Neural progenitor cell (in vitro differentiated cells): ENCODE measurements around the gene PPP4R3B. TPM values are rescaled to one million over a fixed set of nuclear protein-coding genes. Genes with fewer than 3 reads are reported as not detected.
"Not testable (repeated sequence)": the region's sequence is repeated elsewhere in the genome, so short reads cannot be mapped to it uniquely, and the experiment has no call there.

Experiments used
- DNase-seq: peaks from one replicate; pipeline ENCODE4 v3.0.0-alpha.2; 2016; ENCODE audit warnings: low spot score
- H2AFZ ChIP-seq: fragments of 200-600 bp; sonication (generic); replicated peaks from 2 replicates; pipeline ENCODE4 v1.6.1; 2016; ENCODE audit warnings: antibody characterized with exemption
- H3F3A ChIP-seq: fragments of 200-600 bp; sonication (generic); 2 replicates; pipeline ENCODE4 v1.6.1; 2016; ENCODE audit warnings: antibody characterized with exemption, low read depth
- H3K27ac ChIP-seq: fragments of 200-600 bp; sonication (generic); 2 replicates; pipeline ENCODE4 v1.5.1; 2016; ENCODE audit warnings: mild to moderate bottlenecking
- H3K27me3 ChIP-seq: fragments of 200-600 bp; sonication (generic); 2 replicates; pipeline ENCODE4 v1.6.1; 2016; ENCODE audit warnings: mild to moderate bottlenecking, moderate library complexity
- H3K36me3 ChIP-seq: fragments of 200-600 bp; sonication (generic); 2 replicates; pipeline ENCODE4 v1.5.1; 2016
- H3K4me1 ChIP-seq: fragments of 200-600 bp; sonication (generic); 2 replicates; pipeline ENCODE4 v1.6.1; 2016; ENCODE audit warnings: mixed run types
- H3K4me2 ChIP-seq: fragments of 200-600 bp; sonication (generic); 2 replicates; pipeline ENCODE4 v1.6.1; 2016
- H3K4me3 ChIP-seq: fragments of 200-600 bp; sonication (generic); 2 replicates; pipeline ENCODE4 v1.5.1; 2016
- H3K79me2 ChIP-seq: fragments of 200-600 bp; sonication (generic); 2 replicates; pipeline ENCODE4 v1.6.1; 2016; ENCODE audit warnings: low read depth
- H3K9ac ChIP-seq: fragments of 200-600 bp; sonication (generic); 2 replicates; pipeline ENCODE4 v1.6.1; 2016
- H3K9me3 ChIP-seq: fragments of 200-600 bp; sonication (generic); 2 replicates; pipeline ENCODE4 v1.5.1; 2016; ENCODE audit warnings: low read depth
- H4K20me1 ChIP-seq: fragments of 200-600 bp; sonication (generic); 2 replicates; pipeline ENCODE4 v1.6.1; 2016; ENCODE audit warnings: low read depth
- H3K27ac Mint-ChIP-seq: 3 replicates; pipeline ENCODE4 v1.8.0; 2021; ENCODE audit warnings: mixed read lengths
- H3K27me3 Mint-ChIP-seq: 2 replicates; pipeline ENCODE4 v1.8.0; 2022; ENCODE audit warnings: low read depth, mild to moderate bottlenecking, inconsistent platforms, moderate library complexity, mixed read lengths; ENCODE audit not compliant: insufficient read depth
- H3K36me3 Mint-ChIP-seq: 3 replicates; pipeline ENCODE4 v1.8.0; 2021; ENCODE audit warnings: mixed read lengths
- H3K4me1 Mint-ChIP-seq: 3 replicates; pipeline ENCODE4 v1.8.0; 2021; ENCODE audit warnings: mixed read lengths
- H3K4me3 Mint-ChIP-seq: 3 replicates; pipeline ENCODE4 v1.8.0; 2021; ENCODE audit warnings: mild to moderate bottlenecking, moderate library complexity, mixed read lengths
- H3K9me3 Mint-ChIP-seq: 3 replicates; pipeline ENCODE4 v1.8.0; 2020; ENCODE audit warnings: mixed read lengths
- CTCF ChIP-seq: fragments of 200-600 bp; sonication (generic); IDR thresholded peaks from 2 replicates; pipeline ENCODE4 v1.5.1; 2017; ENCODE audit warnings: antibody characterized with exemption, mild to moderate bottlenecking
- EZH2 ChIP-seq: fragments of 200-600 bp; sonication (generic); IDR thresholded peaks from 2 replicates; pipeline ENCODE4 v1.6.1; 2017; ENCODE audit warnings: antibody characterized with exemption, mild to moderate bottlenecking, moderate library complexity
- EZH2phosphoT487 ChIP-seq: fragments of 200-600 bp; sonication (generic); IDR thresholded peaks from 2 replicates; pipeline ENCODE4 v1.6.1; 2017; ENCODE audit warnings: antibody characterized with exemption
- total RNA-seq: library from RNA; depleted of rRNA; stranded (reverse); fragments of >200 nt; gene quantifications from 2 replicates; pipeline ENCODE4 v1.2.3, GENCODE V29; 2015; ENCODE audit warnings: low replicate concordance

The PPP4R3B gene
- total RNA-seq, 1 donor from 2014 or later, result 71.2 TPM

GRCh38 chr2:55555977-55556376 is 61.4 kb downstream of the PPP4R3B start:
- H3K4me3 ChIP-seq, result no peak overlapping the region
- Mint-ChIP-seq H3K9me3 (peaks cover 5% of the 10 kb centered on the region), H3K4me1 (no peaks in the 10 kb centered on the region), H3K4me3 (no peak overlapping the region), H3K27me3 (no peaks in the 10 kb centered on the region), H3K36me3 (peaks cover 29% of the 10 kb centered on the region), H3K27ac (no peak overlapping the region)
- no peaks in the 10 kb centered on the region for H3F3A ChIP-seq
- peaks cover 4% of the 10 kb centered on the region for H4K20me1 ChIP-seq
- H3K9me3 ChIP-seq, result no peaks in the 10 kb centered on the region
- TF ChIP-seq CTCF (no peak), EZH2 (no peak), EZH2phosphoT487 (no peak)
- DNase-seq, result no peak
- H3K79me2 ChIP-seq, result no peaks in the 10 kb centered on the region
- no peak overlapping the region for H3K4me2 ChIP-seq
- H3K27me3 ChIP-seq, result no peaks in the 10 kb centered on the region
- no peak overlapping the region for H3K9ac ChIP-seq
- no peaks in the 10 kb centered on the region for H3K4me1 ChIP-seq
- no peak overlapping the region for H3K27ac ChIP-seq
- H3K36me3 ChIP-seq, result peaks cover 5% of the 10 kb centered on the region
- no peak overlapping the region for H2AFZ ChIP-seq

- Mint-ChIP-seq H3K27ac (no peak overlapping the region), H3K9me3 (no peaks in the 10 kb centered on the region), H3K4me3 (no peak overlapping the region), H3K4me1 (no peaks in the 10 kb centered on the region), H3K27me3 (no peaks in the 10 kb centered on the region), H3K36me3 (peaks cover 14% of the 10 kb centered on the region)
- H3K9me3 ChIP-seq, result no peaks in the 10 kb centered on the region
- peaks cover 5% of the 10 kb centered on the region for H3K36me3 ChIP-seq
- H2AFZ ChIP-seq, result no peak overlapping the region
- no peaks in the 10 kb centered on the region for H3K79me2 ChIP-seq
- no peak overlapping the region for H3K9ac ChIP-seq
- no peaks in the 10 kb centered on the region for H3K27me3 ChIP-seq
- no peaks in the 10 kb centered on the region for H3K4me1 ChIP-seq
- no peak overlapping the region for H3K4me3 ChIP-seq
- H3F3A ChIP-seq, result no peaks in the 10 kb centered on the region
- no peak overlapping the region for H3K4me2 ChIP-seq
- peaks cover 4% of the 10 kb centered on the region for H4K20me1 ChIP-seq
- H3K27ac ChIP-seq, result no peak overlapping the region
- no peak for DNase-seq
- TF ChIP-seq CTCF (no peak), EZH2phosphoT487 (no peak), EZH2 (no peak)
These were observed 64.1 kb downstream of the PPP4R3B start for GRCh38 chr2:55553321-55553720.

- Mint-ChIP-seq H3K4me1 (no peaks in the 10 kb centered on the region), H3K9me3 (no peaks in the 10 kb centered on the region), H3K4me3 (no peak overlapping the region), H3K27me3 (no peaks in the 10 kb centered on the region), H3K27ac (no peak overlapping the region), H3K36me3 (peaks cover 14% of the 10 kb centered on the region)
- no peak for DNase-seq
- H3K9me3 ChIP-seq, result no peaks in the 10 kb centered on the region
- H3K4me3 ChIP-seq, result no peak overlapping the region
- no peaks in the 10 kb centered on the region for H3F3A ChIP-seq
- no peaks in the 10 kb centered on the region for H3K27me3 ChIP-seq
- H4K20me1 ChIP-seq, result peaks cover 4% of the 10 kb centered on the region
- H3K9ac ChIP-seq, result no peak overlapping the region
- H3K4me2 ChIP-seq, result no peak overlapping the region
- no peaks in the 10 kb centered on the region for H3K4me1 ChIP-seq
- no peak overlapping the region for H3K27ac ChIP-seq
- TF ChIP-seq EZH2 (no peak), EZH2phosphoT487 (no peak), CTCF (no peak)
- no peak overlapping the region for H2AFZ ChIP-seq
- H3K36me3 ChIP-seq, result peaks cover 5% of the 10 kb centered on the region
- no peaks in the 10 kb centered on the region for H3K79me2 ChIP-seq
These were observed 66.9 kb downstream of the PPP4R3B start for GRCh38 chr2:55550368-55551102.

GRCh38 chr2:55547679-55548078 is 69.7 kb downstream of the PPP4R3B start:
- H2AFZ ChIP-seq, H3K27ac ChIP-seq, H3K27ac Mint-ChIP-seq, H3F3A ChIP-seq, DNase-seq, H3K4me1 ChIP-seq, H3K4me2 ChIP-seq, H3K9ac ChIP-seq, H3K27me3 ChIP-seq, H3K79me2 ChIP-seq, H3K9me3 ChIP-seq, H3K27me3 Mint-ChIP-seq, H3K4me1 Mint-ChIP-seq, H3K9me3 Mint-ChIP-seq, H3K4me3 ChIP-seq, H4K20me1 ChIP-seq, H3K36me3 ChIP-seq, H3K4me3 Mint-ChIP-seq: not testable (repeated sequence)
- H3K36me3 Mint-ChIP-seq, result peaks cover 11% of the 10 kb centered on the region
